Kidney epithelial cell (primary cell): ENCODE data around the gene AMHR2. TPM values are rescaled to one million over a fixed set of nuclear protein-coding genes. Genes with fewer than 3 reads are reported as not detected.
"Not testable (repeated sequence)": the region's sequence is repeated elsewhere in the genome, so short reads cannot be mapped to it uniquely, and the experiment has no call there.

ENCODE experiments used
- DNase-seq: peaks from one replicate; pipeline ENCODE4 v3.0.0-alpha.2; 2010; ENCODE audit warnings: low read depth
- H3K27me3 ChIP-seq: 2 replicates; pipeline ENCODE4 v1.6.0; 2011; ENCODE audit warnings: low read length; ENCODE audit not compliant: control insufficient read depth, insufficient read depth
- H3K36me3 ChIP-seq: 2 replicates; pipeline ENCODE4 v1.5.1; 2011; ENCODE audit warnings: low read length; ENCODE audit not compliant: control insufficient read depth, insufficient read depth
- H3K4me3 ChIP-seq: 2 replicates; pipeline ENCODE4 v1.5.1; 2011; ENCODE audit warnings: low read depth, mild to moderate bottlenecking, control low read depth, low read length
- total RNA-seq: library from RNA; depleted of rRNA; stranded (reverse); fragments of >200 nt; gene quantifications from 2 replicates; pipeline ENCODE4 v1.2.3, GENCODE V29; 2015
- TF ChIP-seq, protein P1 (sequence below): IDR thresholded peaks from 2 replicates; pipeline ENCODE4 v1.5.1; 2011; ENCODE audit warnings: mild to moderate bottlenecking, moderate library complexity, low read length, control low read depth, inconsistent platforms; ENCODE audit not compliant: insufficient read depth, poor library complexity, severe bottlenecking

Gene AMHR2
- total RNA-seq, 1 donor from 2014 or later: not detected

DNA sequence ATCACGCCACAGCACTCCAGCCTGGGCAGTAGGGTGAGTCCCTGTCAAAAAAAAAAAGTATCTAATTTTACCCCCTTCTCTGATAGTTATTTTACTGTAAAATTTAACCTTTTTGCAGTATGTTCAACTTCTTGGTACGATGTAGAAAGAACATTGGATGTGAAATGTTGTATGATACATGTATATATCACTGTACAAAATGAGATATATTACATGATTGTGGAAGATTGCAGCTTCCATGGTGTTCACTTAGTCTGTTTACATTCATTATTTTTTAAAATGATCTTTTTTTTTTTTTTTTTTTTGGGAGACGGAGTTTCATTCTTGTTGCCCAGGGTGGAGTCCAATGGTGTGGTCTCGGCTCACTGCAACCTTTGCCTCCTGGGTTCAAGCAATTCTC is 34.7 kb upstream of the AMHR2 start:
- DNase-seq: no peak
- H3K36me3 ChIP-seq: no peaks in the 10 kb centered on the region
- TF ChIP-seq, protein P1, sequence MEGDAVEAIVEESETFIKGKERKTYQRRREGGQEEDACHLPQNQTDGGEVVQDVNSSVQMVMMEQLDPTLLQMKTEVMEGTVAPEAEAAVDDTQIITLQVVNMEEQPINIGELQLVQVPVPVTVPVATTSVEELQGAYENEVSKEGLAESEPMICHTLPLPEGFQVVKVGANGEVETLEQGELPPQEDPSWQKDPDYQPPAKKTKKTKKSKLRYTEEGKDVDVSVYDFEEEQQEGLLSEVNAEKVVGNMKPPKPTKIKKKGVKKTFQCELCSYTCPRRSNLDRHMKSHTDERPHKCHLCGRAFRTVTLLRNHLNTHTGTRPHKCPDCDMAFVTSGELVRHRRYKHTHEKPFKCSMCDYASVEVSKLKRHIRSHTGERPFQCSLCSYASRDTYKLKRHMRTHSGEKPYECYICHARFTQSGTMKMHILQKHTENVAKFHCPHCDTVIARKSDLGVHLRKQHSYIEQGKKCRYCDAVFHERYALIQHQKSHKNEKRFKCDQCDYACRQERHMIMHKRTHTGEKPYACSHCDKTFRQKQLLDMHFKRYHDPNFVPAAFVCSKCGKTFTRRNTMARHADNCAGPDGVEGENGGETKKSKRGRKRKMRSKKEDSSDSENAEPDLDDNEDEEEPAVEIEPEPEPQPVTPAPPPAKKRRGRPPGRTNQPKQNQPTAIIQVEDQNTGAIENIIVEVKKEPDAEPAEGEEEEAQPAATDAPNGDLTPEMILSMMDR: no peak
- no peak overlapping the region for H3K4me3 ChIP-seq
- H3K27me3 ChIP-seq: no peaks in the 10 kb centered on the region

DNA sequence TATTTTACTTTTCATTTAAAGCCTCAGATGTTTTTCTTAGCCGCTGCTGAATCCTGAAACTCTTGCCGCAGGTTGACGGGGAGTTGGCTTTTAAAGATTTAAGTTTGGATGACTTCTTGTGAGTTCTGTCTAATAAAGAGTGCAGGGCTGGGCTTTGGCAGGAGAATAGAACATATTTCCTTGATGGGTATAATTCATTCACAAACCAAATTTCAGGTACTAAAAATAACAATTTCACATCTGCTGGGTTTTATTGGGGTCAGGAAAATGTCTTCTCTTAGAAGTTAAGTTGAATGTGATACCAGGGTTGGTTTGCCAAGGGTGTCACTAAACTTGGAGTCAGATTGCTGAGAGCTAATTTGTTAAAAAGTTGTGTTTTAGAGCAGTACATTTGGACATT is 34.0 kb upstream of the AMHR2 start:
- TF ChIP-seq, protein P1: no peak
- Histone ChIP-seq H3K4me3 (no peak overlapping the region), H3K36me3 (no peaks in the 10 kb centered on the region), H3K27me3 (no peaks in the 10 kb centered on the region)
- DNase-seq: no peak

DNA sequence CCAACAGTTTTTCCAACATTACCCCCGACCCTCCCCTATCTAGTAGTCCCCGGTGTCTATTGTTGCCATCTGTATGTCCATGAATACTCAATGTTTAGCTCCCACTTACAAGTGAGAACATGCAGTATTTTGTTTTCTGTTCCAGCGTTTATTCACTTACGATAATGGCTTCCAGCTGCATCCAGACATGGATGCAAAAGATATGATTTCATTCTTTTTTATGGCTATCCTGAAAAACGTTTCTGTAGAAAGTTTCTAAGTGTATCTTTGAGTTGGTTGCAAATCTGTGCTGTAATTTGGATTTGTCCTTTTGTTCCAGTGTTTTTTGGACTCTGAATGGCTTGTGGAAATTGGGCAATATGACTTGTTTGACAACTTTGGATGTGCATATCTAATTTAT is 31.9 kb upstream of the AMHR2 start:
- TF ChIP-seq, protein P1: no peak
- H3K27me3 ChIP-seq: no peaks in the 10 kb centered on the region
- no peak overlapping the region for H3K4me3 ChIP-seq
- H3K36me3 ChIP-seq: no peaks in the 10 kb centered on the region
- no peak for DNase-seq

DNA sequence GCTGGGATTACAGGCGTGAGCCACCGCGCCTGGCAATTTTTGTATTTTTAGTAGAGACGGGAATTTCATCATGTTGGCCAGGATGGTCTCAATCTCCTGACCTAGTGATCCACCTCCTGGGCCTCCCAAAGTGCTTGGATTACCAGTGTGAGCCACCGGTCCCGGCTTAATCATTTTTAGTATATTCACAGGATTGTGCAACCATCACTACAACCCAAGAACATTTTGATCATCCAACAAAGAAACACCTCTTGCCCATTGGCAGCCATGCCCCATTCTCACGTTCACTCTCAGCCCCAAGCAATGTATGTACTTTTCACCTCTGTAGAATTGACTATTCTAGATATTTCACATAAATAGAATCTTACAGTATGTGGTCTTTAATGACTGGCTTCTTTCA is 23.8 kb upstream of the AMHR2 start:
- TF ChIP-seq, protein P1: no peak
- no peaks in the 10 kb centered on the region for H3K27me3 ChIP-seq
- DNase-seq: no peak
- no peak overlapping the region for H3K4me3 ChIP-seq
- no peaks in the 10 kb centered on the region for H3K36me3 ChIP-seq

DNA sequence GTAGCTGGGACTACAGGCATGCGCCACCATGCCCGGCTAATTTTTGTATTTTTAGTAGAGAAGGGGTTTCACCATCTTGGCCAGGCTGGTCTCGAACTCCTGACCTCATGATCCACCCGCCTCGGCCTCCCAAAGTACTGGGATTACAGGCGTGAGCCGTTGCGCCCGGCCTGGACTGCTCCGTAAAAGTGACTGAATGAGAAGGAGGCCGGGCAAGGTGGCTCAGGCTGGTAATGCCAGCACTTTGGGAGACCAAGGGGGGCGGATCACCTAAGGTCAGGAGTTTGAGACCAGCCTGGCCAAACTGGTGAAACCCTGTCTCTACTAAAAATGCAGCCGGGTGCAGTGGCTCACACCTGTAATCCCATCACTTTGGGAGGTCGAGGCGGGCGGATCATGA is 21.3 kb upstream of the AMHR2 start:
- H3K27me3 ChIP-seq, DNase-seq, H3K36me3 ChIP-seq, H3K4me3 ChIP-seq: not testable (repeated sequence)

DNA sequence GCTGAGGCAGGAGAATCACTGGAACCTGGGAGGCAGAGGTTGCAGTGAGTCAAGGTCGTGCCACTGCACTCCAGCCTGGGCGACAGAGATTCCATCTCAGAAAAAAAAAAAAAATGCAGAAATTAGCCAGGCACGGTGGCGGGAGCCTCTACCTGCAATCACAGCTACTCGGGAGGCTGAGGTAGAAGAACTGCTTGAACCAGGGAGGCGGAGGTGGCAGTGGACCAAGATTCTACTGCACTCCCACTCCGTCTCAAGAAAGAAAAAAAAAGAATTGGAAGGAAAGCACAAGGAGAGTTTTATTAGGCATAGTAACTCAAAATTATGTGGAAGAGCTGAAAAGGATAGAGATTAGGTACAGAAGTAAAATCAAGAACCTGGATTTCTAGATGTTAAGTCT is 20.8 kb upstream of the AMHR2 start:
- Histone ChIP-seq H3K27me3 (no peaks in the 10 kb centered on the region), H3K36me3 (no peaks in the 10 kb centered on the region), H3K4me3 (no peak overlapping the region)
- no peak for DNase-seq
- TF ChIP-seq, protein P1: no peak
